Measurements from ENCODE around the gene FAM149A. TPM values are rescaled to one million over a fixed set of nuclear protein-coding genes. Genes with fewer than 3 reads are reported as not detected.

The FAM149A gene
- total and polyA plus RNA-seq, 10 donors = 0.61 to 7.3 (median 3.2) TPM

GRCh38 chr4:186205156-186205555, 100.7 kb downstream of the FAM149A start:
- Histone ChIP-seq H3K36me3 (peaks cover 0 to 17% (median 15%) of the 10 kb centered on the region in 6 donors), H3K27me3 (replicated peaks in 1 of 7) (no peaks in the 10 kb centered on the region), H3K9me3 (peaks cover 0 to 11% (median 8%) of the 10 kb centered on the region in 8 donors), H3K4me1 (peaks cover 0 to 35% (median 9%) of the 10 kb centered on the region in 6 donors), H3K27ac (no peak overlapping the region), H3K4me3 (no peak overlapping the region)
- intact Hi-C loops (cut with DNase I; ENCODE audit: low total_unique reads) = no loop called here
- DNase-seq = no peak
- TF ChIP-seq CTCF (IDR thresholded peaks at IDR 0.05 in 8 of 11, conservative IDR thresholded peaks at IDR 0.05 in 3 of 11) (no peak), POLR2AphosphoS5 (IDR thresholded peaks at IDR 0.05) (no peak), POLR2A (IDR thresholded peaks at IDR 0.05) (no peak)
- 81 to 90% (median 84%) methylated on average over 8 of the region's 8 CpGs for WGBS, 5 donors

DNA sequence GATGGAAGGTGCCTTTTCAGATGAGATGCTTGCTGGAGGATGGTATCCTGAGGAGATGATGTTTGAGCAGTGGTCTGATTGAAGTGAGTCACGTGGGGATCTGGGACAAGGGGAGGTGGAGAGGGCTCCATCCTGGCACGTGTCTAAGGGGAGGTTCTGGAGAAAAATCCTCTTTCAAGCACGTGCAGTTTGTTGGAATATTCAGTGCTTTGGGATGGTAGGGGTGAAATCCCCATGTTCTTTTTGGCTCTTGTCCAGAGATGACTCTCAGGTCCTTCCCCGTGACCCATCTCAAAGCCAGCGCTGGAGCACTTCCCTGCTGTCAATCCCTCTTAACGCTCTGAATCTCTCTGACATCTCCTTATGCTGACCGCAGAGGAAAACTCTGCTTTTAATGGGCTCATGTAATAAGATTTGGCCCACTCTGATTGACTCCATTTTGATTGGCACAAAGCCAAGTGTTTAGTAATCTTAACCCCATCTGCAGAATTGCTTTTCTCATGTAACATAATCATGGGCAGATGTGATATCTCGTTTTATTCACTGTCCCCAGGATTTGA, 112.0 kb downstream of the FAM149A start:
- intact Hi-C loops (cut with DNase I; ENCODE audit: low total_unique reads) = no loop called here
- no peak for DNase-seq
- peaks cover 0 to 8% (median 5%) of the 10 kb centered on the region in 6 donors for H3K36me3 ChIP-seq

DNA sequence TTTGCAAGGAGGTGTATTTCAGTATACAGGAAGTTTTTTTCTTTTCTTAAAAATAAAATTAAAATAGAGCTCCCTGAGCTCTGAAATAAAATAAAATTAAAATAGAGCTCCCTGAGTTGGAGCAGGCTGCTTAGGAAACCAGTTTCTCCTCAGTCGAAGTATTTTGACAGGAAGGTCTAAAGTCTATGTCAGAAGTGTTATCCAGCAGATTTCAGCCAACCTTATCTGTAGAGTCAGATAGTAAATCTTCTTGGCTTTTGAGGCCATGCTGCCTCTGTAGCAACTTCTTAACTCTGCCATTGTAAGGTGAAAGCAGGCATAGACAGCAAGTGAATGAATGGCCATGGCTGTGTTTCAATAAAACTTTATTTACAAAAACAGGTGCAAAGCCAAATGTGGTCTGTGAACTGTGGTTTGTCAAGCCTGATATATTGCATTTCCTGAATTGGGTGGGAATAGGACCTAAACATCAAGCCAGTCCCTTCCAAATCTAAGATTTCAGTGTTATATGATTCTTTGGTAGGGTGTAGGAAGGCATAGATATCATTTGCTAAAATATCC, 113.3 kb downstream of the FAM149A start:
- no peak overlapping the region for H3K27ac ChIP-seq
- H3K27me3 ChIP-seq (replicated peaks in 1 of 7) = no peaks in the 10 kb centered on the region
- TF ChIP-seq POLR2AphosphoS5 (IDR thresholded peaks at IDR 0.05) (no peak), CTCF (IDR thresholded peaks at IDR 0.05 in 8 of 11, conservative IDR thresholded peaks at IDR 0.05 in 3 of 11) (no peak), POLR2A (IDR thresholded peaks at IDR 0.05) (no peak)
- intact Hi-C loops (cut with DNase I; ENCODE audit: low total_unique reads) = no loop called here
- no peaks in the 10 kb centered on the region for H3K9me3 ChIP-seq
- DNase-seq = no peak
- H3K4me3 ChIP-seq = no peak overlapping the region
- WGBS, 5 donors = 59 to 77% (median 75%) methylated on average over 1 of the region's 1 CpG
- H3K4me1 ChIP-seq = no peaks in the 10 kb centered on the region
- no peaks in the 10 kb centered on the region for H3K36me3 ChIP-seq

More for the DNA sequence above, 112.0 kb downstream of the FAM149A start:
- H3K4me1 ChIP-seq = no peaks in the 10 kb centered on the region
- no peaks in the 10 kb centered on the region for H3K27me3 ChIP-seq (replicated peaks in 1 of 7)
- 65 to 80% (median 75%) methylated on average over 8 of the region's 8 CpGs for WGBS, 5 donors
- TF ChIP-seq POLR2A (IDR thresholded peaks at IDR 0.05) (no peak), CTCF (IDR thresholded peaks at IDR 0.05 in 8 of 11, conservative IDR thresholded peaks at IDR 0.05 in 3 of 11) (no peak), POLR2AphosphoS5 (IDR thresholded peaks at IDR 0.05) (no peak)
- no peaks in the 10 kb centered on the region for H3K9me3 ChIP-seq
- H3K4me3 ChIP-seq = no peak overlapping the region
- H3K27ac ChIP-seq = no peak overlapping the region

DNA sequence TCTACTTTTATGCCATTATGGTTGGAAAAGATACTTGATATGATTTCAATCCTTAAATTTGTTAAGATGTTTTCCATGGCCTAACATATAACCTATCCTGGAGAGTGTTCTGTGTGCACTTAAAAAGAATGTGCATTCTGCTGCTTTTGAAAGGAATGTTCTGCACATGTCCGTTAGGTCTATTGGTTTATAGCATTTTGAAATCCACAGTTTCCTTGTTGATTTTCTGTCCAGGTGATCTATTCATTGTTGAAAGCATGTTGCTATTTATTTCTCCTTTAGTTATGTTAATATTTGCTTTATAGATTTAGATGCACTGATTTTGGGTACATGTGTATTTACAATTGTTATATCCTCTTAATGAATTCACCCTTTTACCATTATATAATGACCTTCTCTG, 117.1 kb downstream of the FAM149A start:
- intact Hi-C loops (cut with DNase I; ENCODE audit: low total_unique reads) = no loop called here
- Histone ChIP-seq H3K4me3 (no peak overlapping the region), H3K27ac (no peak overlapping the region), H3K27me3 (replicated peaks in 1 of 7) (no peaks in the 10 kb centered on the region), H3K9me3 (peaks cover 0 to 31% (median 26%) of the 10 kb centered on the region in 8 donors), H3K4me1 (no peaks in the 10 kb centered on the region), H3K36me3 (no peaks in the 10 kb centered on the region)
- DNase-seq = no peak
- 87 to 97% (median 90%) methylated on average over 1 of the region's 1 CpG for WGBS, 5 donors
- TF ChIP-seq POLR2A (IDR thresholded peaks at IDR 0.05) = no peak
- TF ChIP-seq CTCF (IDR thresholded peaks at IDR 0.05 in 8 of 11, conservative IDR thresholded peaks at IDR 0.05 in 3 of 11) = no peak
- TF ChIP-seq POLR2AphosphoS5 (IDR thresholded peaks at IDR 0.05) = no peak

Data from spleen (tissue), 11 donors.